ENCODE data around the gene IFRD2.
A peak's percentile ranks its signal among the peaks of the same experiment; 100 is the strongest.

IFRD2 gene

GRCh38 chr3:50292159-50293078 lies at the start of gene IFRD2:
TSS of gene IFRD2 (minus strand) at chr3:50292429. CDS start at chr3:50292274, 155 bp downstream.
- peak; percentile 87 for DNase-seq (ENCODE audit: low read depth)

- no peak for DNase-seq (ENCODE audit: low read depth)
Measured at GRCh38 chr3:50341537-50341936, 49.3 kb upstream of the IFRD2 start.

GRCh38 chr3:50340448-50341329 lies 48.5 kb upstream of the IFRD2 start, which contains the start of gene RASSF1:
TSS of gene RASSF1 (minus strand) at chr3:50340836. CDS start at chr3:50340805, 31 bp downstream.
- no peak for DNase-seq (ENCODE audit: low read depth)

GRCh38 chr3:50340147-50340447 lies 47.9 kb upstream of the IFRD2 start:
- no peak for DNase-seq (ENCODE audit: low read depth)

GRCh38 chr3:50339485-50340146 lies 47.4 kb upstream of the IFRD2 start:
- no peak for DNase-seq (ENCODE audit: low read depth)

GRCh38 chr3:50338965-50339364 lies 46.7 kb upstream of the IFRD2 start:
- DNase-seq (ENCODE audit: low read depth), result no peak

DNA sequence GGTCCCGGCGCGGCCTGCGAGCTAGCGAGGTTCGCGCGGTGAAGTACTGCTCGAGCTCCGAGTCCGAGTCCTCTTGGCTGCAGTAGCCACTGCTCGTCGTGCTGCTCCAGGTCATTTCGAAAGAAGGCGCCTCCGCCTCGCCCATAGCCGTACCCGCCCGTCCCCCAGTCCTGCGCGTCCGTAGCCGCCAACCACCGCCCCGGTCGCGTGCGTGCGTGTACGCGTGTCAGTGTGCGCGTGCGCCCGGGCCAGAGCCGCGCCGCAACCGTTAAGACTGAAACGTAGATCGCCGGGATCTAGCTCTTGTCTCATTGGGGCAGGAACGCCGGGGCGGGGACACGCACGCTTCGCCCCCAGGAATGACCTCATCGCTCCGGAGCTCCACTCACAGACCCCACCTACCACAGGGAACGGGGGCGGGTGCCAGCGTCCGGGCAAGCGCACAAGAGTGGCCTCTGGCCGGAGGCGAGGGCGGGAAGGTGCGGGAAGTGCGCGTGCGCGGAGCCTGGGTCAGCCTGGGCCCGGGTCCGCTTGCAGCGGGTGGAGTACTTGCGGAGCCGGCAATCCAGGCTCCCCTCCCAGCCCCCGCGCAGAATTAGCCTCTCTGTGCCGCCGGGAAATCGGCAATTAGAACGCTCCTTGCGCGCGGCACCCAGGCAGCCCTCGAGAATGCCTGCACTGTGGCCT lies 45.1 kb upstream of the IFRD2 start:
- DNase-seq (ENCODE audit: low read depth), result peak; percentile 82

GRCh38 chr3:50336452-50337174 lies 44.4 kb upstream of the IFRD2 start:
- no peak for DNase-seq (ENCODE audit: low read depth)

- DNase-seq (ENCODE audit: low read depth), result no peak
Measured at GRCh38 chr3:50334339-50335075, 42.3 kb upstream of the IFRD2 start.

DNA sequence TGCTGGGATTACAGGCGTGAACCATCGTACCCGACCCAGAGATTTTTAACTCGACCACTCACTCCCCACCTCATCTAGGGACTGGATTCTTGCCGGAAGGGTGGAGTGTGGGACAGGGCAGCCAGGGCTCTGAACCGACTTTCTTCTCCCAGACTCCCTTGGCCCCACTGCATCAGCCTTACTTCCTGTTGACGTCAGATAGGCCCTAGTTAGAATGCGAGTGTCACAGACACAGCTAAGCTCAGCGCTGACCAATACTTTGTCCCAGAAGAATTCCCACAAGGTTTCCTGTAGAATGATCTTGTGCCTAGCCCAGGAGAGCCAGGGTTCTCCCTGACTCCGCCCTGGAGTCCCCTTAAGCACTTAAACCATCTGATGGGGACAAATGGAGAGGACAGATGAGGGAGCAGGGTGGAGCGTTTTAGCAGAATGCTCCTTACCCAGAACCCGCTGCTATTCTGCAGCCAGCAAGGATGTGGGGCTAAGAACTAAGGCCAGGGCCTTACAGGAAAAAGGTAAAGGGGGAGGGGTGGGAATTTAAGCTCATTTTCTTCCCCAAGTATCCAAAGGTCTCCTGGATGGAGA lies 41.6 kb upstream of the IFRD2 start:
- DNase-seq (ENCODE audit: low read depth), result no peak

DNA sequence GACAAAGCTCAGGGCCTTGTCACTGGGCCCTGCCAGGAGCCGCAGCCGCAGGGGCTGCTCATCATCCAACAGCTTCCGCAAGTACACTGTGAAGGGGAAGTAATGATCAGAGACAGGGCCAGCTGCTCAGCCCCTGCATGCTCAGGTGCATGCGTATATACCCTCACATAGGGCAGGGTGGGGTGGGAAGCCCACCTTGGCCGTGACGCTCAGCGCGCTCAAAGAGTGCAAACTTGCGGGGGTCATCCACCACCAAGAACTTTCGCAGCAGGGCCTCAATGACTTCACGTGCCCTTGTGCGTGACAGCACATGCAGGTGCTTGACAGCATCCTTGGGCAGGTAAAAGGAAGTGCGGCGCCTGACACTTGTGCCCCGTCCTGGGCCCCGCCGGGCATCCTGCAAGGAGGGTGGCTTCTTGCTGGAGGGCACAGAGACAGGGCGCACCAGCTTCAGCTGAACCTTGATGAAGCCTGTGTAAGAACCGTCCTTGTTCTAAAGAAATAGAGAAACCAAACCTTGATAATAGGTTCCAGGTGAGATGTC lies 39.2 kb upstream of the IFRD2 start:
- DNase-seq (ENCODE audit: low read depth), result no peak

DNA sequence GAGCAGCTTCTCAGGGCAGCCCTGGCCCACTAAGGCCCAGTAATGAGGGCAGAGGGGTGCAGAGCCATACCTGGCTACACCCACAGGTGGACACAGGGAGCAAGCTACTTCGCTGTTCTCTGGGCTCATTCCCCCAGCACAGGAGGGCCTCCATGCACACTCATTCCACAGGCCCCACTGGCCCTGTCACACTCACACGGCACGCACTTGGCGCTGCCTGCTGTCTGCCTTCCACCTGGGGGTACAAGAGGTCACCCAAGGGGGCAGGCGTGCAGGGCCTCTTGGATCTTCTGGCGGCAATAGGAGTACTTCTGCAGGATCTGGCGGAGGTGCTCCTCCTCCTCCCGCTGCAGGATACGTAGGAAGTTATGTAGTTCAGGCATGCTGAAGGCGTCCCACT lies 38.1 kb upstream of the IFRD2 start:
- no peak for DNase-seq (ENCODE audit: low read depth)

DNA sequence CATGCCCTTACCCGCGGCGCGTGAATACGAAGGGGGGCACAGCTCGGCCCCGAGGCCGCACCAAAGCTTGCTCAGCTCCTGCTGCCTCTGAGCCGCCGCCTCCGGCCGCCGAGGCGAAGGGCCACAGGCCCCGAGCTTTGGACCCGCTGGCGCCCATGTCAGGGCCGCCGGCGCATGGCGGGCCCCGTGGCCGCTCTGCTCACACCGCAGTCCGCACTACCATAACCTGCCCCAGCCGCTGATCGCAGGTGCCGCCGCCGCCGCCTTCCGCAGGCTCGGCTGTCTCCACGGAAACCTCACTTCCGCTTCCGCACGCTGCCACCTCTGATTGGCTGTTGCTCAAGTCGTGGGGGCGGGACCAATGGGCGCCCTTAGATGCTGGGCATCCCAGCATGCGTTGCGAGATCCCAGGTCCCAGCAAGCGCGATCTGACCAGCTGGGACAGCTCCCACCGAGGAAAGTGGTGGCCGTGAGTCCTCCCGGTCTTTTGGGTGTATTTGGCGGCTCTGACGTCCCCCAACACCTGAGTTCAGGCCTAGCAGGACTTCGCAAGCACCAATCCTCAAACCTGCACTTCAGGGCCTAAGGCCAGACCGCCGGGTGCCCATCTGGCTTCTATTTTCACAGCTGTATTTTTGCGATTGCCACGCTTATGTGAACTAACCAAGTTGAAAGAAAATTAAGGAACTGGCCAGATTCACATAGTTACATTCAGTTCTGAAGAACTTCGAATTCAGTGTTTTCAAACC lies 35.9 kb upstream of the IFRD2 start, which contains the start of gene TUSC2:
TUSC2 (minus strand) TSS at position 281 of the 749 bp plus-strand sequence; CDS start at position 157, 124 bp downstream.
- peak; percentile 90 for DNase-seq (ENCODE audit: low read depth)

DNA sequence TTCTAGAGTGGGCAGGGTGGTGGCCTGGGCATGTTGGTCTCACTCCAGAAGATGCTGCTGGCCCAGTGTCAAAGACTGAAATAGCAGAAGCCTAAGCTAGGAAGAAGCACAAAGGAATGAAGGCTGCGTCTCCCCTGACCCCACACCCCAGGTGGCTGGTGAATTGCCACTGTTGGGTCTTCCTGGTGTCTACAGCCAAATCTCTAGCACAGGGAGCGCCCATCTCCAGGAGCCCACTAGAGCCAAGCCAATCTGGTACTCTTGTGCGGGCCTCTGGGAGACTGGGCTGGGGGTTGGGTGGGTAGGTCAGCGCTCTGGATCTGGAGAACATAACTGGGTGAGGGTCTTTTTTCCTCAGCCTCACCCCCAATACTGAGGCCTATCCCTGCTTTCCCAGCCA lies 34.9 kb upstream of the IFRD2 start:
- DNase-seq (ENCODE audit: low read depth), result no peak

GRCh38 chr3:50326182-50326541 lies 33.9 kb upstream of the IFRD2 start:
- no peak for DNase-seq (ENCODE audit: low read depth)

DNA sequence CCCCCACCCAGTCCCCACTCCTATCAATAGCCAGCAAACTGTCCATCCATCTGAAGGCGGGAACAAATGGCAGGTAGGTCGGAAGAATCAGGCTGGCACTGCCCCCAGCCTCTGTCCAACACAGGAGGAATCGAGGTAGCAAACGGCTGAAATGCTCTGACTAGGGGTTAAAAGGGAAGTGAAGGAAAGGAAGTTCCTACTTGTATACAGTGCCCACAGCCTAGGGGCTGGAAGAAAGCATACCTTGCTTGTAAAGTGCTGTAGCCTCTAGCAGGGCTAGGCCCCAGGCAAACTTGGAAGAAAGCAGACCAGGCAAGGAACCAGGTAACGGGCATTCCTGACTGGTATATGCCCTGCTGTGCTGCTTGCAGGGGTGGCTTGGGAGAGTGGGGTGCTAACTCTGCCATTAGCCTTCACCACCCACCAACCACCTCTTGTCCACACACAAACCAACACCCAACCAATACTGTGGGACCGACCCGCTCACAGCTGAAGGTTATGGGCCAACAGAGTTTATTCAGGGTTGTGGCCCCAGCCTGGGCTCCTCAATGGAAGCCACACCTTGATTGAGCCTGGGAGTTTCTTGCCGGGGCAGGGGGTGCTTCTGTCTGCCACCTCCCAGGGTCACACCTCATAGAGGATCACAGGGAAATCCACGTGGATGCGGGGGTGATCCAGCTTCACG lies 33.4 kb upstream of the IFRD2 start:
- DNase-seq (ENCODE audit: low read depth), result no peak

GRCh38 chr3:50325113-50325480 lies 32.9 kb upstream of the IFRD2 start:
- no peak for DNase-seq (ENCODE audit: low read depth)

GRCh38 chr3:50324351-50325112 lies 32.3 kb upstream of the IFRD2 start:
- DNase-seq (ENCODE audit: low read depth), result peak; percentile 30
